C1 segment of cervical spinal cord (tissue), 14 donors: ENCODE measurements around the gene PADI3.

Experiments
- DNase-seq, 14 donors: peaks; one replicate each; lab custom pipeline; 2025; lab: John Stamatoyannopoulos, UW

PADI3 gene, protein sequence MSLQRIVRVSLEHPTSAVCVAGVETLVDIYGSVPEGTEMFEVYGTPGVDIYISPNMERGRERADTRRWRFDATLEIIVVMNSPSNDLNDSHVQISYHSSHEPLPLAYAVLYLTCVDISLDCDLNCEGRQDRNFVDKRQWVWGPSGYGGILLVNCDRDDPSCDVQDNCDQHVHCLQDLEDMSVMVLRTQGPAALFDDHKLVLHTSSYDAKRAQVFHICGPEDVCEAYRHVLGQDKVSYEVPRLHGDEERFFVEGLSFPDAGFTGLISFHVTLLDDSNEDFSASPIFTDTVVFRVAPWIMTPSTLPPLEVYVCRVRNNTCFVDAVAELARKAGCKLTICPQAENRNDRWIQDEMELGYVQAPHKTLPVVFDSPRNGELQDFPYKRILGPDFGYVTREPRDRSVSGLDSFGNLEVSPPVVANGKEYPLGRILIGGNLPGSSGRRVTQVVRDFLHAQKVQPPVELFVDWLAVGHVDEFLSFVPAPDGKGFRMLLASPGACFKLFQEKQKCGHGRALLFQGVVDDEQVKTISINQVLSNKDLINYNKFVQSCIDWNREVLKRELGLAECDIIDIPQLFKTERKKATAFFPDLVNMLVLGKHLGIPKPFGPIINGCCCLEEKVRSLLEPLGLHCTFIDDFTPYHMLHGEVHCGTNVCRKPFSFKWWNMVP

DNA sequence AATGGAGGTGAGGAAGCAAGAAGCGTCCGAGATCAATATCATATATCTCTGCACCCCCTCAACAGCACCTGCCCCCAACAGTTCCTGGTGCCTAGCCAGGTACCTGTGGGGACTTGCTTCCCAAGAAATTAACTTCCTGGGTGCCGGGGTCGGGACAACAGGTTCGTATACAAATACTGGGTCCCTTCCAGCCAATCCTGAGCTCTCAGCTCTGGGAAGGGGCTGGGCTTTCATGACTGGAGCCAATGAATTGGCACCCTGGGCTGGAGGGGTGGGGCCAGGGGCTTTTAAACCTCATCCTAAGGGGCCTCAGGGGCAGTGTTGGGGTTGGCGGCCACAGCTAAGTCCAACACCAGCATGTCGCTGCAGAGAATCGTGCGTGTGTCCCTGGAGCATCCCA is at the start of gene PADI3:
TSS of gene PADI3 (plus strand) at position 318 of the 400 bp plus-strand sequence. CDS start at position 358, 40 bp downstream.
- no peak for DNase-seq

DNA sequence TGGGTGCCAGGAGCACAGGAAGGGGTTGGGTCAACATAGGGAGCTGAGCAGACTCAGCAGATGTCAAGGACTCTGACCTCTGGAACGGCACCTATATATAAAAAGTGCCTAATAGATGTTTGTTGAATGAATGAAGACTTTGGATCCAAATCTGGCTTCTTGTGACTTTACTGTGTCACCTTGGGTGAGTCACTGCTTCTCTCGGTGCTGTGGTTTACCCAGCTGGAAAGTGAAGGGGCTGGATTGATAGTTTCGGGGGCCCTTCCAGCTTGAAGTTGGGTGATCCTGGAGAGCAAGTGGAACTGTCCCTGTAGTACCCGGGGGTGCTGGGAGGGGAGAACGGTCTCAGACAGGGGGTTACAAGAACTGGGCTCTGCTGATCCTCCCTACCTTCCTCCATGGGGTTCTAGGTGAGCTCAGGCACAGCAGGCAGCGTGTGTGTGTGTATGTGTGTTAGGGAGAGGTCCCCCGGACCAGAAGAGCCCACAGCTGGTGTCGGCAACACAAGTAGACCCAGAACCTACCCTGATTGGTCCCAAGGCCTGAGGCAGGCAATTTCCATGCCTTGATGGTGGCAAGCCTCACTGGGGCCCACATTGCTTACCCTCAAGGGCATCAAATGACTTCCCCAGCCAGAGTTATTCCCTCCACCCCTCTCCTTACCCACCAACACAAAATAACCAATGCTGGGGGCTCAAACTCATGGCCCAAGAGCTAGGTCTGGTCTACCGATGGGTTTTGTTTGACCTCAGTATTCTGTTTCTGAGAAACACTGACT is 49.4 kb upstream of the PADI3 start:
- DNase-seq, result no peak

DNA sequence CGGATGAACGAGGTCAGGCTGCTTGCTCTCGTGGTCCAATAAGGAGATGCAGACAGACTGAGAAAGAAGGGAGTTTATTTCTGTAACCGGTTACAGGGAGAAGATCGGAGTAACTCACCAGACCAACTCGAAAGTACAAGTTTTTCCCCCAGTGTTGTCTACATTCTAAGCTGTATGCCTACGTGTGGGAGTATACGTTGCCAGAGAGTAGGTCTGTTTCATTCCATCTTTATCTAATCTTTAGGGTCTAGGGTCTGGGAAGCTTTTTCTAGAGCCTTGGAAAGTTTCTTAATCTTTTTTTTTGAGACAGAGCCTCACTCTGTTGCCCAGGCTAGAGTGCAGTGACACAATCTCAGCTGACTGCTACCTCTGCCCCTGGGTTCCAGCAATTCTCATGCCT is 48.7 kb upstream of the PADI3 start:
- DNase-seq, result no peak

DNA sequence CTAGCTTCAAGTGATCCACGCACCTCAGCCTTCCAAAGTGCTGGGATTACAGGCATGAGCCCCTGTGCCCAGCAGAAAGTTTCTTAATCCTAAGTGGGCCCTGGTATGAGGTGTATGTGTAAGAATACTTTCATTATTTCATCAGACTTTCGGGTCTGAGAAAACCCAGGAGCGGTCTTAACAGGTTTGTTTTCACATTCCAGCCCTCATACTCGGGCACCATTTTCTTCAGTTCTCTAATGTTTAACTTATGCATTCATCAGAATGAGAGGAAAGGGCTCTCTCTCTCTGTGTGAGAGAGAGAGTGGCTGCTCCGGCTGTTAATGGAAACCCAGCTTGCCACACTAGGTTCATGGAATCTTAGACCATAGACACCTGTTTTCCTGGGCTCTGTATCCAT is 48.1 kb upstream of the PADI3 start:
- DNase-seq, result no peak

DNA sequence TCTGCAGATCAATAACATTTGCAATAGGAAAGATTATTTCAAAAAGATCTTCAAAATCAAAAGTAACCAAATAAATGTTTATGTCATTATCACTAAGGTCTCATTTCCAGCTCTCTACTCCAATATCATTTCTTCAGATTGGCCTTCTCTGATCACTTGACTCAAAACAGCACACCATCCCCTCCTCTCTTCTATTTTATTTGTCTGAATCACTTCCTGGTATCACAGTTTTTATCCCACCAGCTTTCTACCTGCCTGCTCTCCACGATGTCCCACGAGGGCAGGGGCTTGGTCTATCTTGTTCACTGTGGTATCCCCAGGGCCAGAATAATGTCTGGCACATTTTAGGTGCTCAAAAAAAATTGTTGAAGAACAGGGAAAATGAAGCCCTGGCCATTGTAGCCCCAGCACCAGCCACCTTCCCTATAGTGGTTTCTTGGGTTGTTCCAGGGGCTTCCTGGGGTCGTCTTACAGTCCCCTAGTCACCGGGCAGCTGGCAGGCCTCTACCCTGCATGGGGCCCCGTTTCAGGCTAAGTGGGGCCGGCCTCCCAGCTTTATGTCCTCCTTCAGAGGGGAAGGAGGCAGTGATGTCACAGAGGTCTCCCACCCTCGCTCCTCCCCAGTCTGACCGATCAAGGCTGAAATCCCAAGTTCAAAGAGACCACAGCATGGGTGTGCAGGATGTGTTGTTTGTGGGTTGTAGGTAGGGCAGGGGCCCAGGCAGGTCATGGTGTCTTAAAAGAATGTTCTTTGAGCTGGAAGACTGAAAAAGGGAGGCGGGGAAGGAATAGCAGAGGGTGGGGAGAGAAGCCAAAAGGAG is 47.5 kb upstream of the PADI3 start:
- no peak for DNase-seq

DNA sequence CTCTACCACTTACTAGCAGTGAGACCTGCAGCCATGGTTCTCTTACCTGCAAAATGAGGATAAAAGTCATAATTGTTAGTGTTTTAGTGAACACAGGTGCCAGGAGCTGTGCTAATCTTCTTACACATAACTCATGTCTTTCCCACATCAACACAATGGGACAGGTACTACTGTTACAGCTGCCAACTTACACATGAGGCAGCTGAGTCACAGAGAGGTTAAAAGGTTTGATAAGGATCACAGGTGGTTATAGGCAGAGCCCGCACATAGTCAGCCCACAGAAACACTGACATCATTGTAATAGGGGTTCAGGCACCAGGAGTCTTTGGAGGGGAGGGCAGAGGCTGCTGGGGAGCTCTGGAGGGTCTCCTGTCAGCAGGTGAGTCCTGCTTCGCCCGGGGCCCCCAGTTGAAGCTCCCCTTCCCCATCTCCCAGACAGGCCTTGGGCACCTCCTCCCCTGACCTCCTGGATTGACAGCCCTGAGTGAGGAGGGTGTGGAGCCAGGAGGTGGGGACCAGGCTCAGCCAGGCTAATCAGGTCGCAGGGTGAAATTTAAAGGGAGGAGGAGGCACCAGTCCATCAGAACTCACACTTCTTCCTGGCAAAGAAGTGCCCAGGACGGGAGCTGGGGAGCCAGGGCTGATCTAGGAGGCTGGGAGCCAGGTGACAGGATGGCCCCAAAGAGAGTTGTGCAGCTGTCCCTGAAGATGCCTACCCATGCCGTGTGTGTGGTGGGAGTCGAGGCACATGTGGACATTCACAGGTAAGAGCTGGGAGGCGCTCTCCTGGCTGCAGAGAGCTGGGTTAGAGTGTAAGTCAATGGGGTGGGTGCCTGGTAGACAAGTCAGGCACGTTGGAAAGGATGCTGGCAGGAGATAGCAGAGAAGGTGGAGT is 44.1 kb upstream of the PADI3 start, which contains the start of gene PADI1:
TSS of gene PADI1 (plus strand) at position 583 of the 895 bp plus-strand sequence. CDS start at position 673, 90 bp downstream.
- DNase-seq, result no peak

DNA sequence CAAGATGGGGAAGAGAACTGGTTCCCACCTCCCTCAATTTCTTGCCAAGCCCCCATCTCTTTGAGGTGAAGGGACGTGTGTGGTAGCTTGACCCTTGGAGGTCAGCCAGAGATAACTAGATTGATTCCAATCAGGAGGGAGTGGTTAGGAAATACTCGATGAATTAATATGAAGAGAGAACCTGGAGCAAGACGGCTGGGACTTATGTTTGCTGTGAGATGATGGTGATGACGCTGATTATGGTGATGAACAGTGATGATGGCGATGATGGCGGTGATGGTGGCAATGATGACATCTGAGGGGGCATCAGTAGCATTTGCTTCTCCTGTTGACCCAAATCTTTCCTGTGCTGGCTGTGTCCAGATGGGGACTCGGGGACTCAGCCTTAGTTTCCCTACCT is 43.2 kb upstream of the PADI3 start:
- no peak for DNase-seq

DNA sequence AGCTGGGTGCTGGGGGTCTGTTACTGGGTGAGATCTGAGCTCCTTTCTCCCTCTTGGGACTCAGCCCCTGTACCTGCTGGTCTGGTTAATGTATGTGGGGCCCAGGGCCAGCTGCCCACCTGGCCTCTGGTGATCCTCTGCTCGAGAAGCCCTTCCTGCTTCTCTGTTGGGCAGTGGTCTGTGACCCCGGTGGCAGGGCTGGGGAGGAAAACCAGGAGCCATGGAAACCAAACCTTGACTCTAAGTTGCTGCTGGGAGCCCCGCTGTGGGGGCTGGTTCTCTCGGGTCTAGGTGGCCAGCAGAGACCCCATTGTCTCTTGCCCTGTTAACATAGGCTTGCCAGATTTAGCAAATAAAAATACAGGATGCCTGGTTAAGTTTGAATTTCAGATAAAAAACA is 42.7 kb upstream of the PADI3 start:
- DNase-seq, result no peak

DNA sequence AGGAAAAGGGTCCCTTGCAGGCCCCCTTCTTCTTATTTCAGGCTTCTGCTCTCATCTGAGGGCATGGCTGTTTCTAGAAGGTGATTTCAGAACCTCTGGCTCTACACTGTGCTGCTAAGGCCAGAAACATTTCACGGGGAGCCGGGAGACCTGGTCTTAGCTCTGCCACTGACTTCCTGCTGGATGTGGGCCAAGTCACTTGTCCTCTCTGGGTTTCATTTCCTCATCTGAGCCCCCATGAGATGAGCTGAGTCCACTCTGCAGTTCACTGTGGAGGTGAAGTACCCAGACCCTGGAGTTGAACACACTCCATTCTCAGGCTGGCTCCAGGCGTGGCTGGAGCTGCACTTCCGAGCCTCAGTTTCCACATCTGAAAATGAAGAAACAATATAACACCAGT is 41.9 kb upstream of the PADI3 start:
- peak in 9 of 14 donors; percentile 11 to 66 (median 38) for DNase-seq

DNA sequence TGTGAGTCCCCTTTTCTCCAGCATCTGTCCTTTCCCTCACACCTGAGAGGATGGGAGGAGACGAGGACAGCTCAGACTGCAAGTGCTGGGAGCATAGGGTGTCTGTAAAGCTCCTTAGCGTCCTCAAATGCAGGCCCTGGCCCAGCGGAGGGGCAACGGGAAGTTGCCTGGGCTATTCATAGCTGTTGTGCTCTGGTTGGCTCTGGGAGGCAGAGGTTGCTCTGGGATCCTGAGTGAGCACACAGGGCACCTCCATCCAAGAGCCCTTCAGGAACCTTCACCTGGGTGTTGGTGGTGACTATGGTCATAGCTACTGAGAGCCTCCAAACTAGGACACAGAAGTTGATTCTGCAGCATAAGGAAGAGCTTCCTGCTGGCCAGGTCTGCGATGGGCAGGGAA is 41.4 kb upstream of the PADI3 start:
- DNase-seq, result peak in 3 of 14 donors; percentile 29 to 38 (median 37)

DNA sequence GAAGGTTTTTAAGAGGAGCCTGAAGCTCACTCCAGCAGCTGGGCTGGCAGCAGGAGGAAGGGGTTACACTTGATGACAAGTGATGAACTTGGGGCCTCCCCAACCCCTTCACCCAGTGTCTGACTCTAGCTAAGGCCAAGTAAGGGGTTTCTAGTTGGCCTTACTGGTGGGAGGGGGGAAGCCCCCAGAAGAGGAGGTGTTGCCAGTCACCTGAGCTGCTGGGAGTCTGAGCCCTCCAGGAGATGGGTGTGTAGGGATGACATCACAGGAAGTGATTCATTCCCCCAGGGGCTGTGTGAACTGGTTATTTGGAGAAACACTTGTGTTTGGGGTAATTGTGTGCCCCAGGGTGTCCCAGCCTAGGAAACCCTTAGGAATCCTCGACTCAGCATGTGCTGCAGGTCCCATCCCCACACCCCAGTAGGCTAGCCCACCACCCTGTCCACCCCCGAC is 40.9 kb upstream of the PADI3 start:
- peak in 1 of 14 donors; percentile 23 for DNase-seq

DNA sequence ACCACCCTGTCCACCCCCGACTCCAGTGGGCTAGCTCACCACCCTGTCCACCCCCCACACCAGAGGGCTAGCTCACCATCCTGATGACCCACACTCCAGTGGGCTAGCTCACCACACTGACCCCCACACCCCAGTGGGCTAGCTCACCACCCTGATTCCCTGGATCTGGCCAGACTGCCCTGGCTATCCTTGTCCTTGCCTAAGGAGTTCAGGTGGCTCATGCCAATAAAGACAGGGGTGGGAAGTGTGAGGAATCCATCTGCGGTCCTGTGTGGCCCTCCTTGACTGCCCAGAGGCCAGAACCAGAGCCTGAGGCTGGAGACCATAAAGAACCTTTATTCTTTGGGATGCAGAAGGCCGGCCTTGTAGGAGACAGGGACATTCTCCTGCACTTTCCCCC is 40.4 kb upstream of the PADI3 start:
- no peak for DNase-seq

DNA sequence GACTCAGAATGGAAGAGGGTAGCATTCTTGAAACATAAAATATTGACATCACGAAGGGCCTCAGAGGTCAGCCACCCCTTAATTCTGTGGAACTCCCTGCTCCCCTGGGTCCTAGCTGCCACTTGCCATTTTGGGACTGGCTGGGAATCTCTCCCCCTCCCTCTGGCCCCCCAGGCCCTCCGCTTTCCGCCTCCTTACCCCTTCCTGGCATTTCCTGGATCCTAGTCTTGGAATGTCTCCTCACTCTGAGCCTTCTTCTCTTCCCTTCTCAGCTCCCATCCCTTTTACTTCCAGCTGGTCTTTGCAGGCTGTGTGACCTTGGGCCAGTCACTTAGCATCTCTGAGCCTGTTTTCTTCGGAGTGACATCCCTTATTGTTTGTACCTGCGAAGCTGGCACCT is 39.5 kb upstream of the PADI3 start:
- DNase-seq, result no peak

DNA sequence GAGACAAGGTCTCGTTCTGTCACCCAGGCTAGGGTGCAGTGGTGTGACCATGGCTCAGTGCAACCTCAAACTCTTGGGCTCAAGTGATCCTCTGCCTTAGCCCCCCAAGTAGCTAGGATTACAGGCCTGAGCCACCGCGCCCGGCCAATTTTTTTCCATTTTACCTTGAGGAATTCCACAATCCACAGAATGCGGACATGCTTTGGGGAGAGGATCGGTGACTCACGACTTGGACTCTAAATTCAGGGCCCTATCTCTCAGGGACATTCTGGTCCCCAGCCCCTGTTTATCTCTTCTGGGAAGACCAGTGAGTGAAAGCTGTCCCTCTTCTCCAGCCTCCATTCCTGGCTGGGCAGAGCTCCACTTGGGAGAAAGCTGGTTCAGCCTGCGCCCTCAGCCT is 38.7 kb upstream of the PADI3 start:
- no peak for DNase-seq

DNA sequence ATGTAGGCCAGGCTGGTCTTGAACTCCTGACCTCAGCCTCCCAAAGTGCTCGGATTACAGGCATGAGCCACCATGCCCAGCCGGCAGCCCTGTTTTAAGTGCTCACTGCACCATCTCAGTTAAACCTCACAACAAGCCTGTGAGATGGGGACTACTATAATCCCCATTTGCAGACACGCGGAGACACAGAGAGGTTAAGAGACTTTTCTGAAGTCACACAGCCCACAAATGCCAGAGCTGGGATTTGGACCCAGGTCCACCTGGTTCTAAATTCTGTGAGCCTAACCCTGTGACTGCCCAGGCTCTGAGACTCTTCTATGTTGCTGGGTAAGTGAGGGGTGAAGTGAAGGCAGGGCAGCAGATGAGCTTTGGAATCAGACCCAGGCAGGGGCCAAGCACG is 37.5 kb upstream of the PADI3 start:
- DNase-seq, result no peak

DNA sequence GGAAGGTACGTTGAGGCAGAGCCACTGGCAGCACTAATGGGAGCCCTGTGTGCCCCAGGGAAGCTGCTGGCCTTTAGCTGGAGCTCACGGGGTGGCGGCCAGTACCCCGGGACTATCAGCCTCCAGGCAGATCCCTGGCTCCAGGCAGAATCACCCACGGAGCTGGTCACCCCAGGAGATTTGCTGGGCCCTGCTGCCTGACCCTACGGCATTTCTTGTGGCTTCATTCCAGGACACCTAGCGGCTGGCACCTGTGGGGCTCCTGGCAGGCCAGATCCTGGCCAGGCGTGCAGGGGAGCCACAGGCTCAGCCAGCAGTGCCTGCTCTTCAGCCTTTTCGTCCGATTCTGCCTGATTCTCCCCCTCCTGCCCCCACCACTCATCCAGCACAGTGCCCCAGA is 36.9 kb upstream of the PADI3 start:
- no peak for DNase-seq

DNA sequence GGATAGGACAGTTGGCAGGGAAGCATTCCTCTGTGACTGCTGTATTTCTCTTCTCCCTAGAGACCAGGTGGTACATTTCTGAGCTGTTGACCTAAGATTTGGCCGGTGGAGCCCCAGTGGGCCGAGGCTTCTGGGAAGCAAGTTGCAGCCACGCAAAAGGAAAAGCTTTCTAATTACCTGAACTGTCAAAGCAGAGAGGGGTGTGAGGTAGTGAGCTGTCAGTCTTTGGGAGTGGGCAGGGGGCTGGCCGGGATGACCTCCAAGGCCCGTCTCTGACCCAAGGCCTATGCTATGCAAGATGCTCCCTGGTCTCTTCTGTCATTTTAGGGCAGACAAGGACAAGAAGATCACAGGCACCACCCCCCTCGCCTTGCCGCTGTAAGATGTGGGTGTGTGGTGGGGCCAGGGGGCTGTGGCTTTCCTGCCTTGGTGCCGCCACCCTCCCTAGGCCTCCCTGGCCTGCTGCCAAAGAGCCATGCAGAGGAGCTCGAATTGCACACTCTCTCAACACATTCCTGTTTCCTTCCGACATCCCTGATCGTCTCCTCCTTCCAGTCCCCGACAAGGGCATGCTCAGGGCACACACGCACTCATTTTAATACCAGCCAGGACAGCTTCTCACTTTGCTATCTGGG is 36.3 kb upstream of the PADI3 start:
- DNase-seq, result peak in 1 of 14 donors; percentile 24

DNA sequence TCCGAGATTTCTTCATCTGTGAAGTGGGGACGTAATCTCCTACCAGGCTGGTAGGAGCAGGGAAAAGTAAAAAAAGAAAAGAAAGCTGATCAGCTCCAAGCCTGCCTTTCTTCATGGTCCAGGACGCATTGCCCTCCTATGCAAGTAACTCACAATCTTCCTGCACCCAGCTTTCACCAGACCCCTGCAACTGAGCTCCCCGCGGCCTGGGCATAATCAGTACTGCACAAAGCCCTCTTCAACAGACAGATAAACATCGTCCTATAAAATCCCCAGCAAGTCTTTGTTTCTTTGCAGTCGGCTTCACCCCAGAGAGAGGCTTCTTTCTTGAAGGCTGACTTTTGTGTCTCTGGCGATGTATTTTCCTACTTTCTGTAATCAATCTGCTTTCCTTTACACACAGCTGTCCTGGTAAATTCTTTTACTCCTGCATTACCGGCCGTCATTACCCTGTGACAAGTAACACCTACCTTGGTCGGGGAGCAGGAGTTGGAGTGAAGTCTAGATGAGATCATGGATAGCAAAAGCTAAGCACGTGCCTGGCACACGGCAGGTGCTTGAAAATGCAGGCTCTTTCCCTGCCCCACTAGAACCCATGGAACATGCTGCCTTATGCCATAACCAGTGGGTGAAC is 35.6 kb upstream of the PADI3 start:
- DNase-seq, result no peak

DNA sequence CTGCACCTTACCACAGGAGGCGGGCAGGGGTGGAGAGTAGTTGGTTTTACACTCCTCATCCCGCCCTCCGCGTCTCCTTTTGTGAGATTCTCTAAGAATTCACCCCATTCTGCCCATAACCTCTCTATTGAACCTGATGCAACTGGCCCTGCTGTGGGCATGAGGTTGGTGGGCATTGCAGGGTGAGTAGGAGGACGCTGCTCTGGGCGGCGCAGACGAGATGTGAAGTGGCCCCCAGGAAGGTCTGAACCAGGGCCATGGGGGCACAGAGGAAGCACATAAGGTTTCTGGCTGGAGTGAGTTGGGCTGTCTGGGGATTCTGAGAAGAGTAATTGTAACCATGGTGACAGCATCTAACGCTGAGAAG is 35.1 kb upstream of the PADI3 start:
- DNase-seq, result no peak
